HG03108 (cell line): ENCODE measurements around the gene NRG3.

Source experiments
- ATAC-seq: cut with Tn5 transposase; IDR thresholded peaks from one replicate; pipeline ENCODE4 v1.9.1; 2021; ENCODE audit warnings: moderate library complexity; ENCODE audit not compliant: unreplicated experiment

Gene NRG3

GRCh38 chr10:82882722-82883121 is 1007.7 kb downstream of the NRG3 start:
- ATAC-seq, result no peak

- ATAC-seq, result no peak
Measured at GRCh38 chr10:82883603-82884002, 1008.6 kb downstream of the NRG3 start.

- no peak for ATAC-seq
Measured at GRCh38 chr10:82887488-82887887, 1012.5 kb downstream of the NRG3 start.

GRCh38 chr10:82888809-82889455 is 1013.9 kb downstream of the NRG3 start:
- ATAC-seq, result no peak

GRCh38 chr10:82889728-82890127 is 1014.7 kb downstream of the NRG3 start:
- ATAC-seq, result no peak

GRCh38 chr10:82890573-82890972 is 1015.6 kb downstream of the NRG3 start:
- no peak for ATAC-seq

GRCh38 chr10:82908096-82908495 is 1033.1 kb downstream of the NRG3 start:
- no peak for ATAC-seq

GRCh38 chr10:82908751-82909150 is 1033.8 kb downstream of the NRG3 start:
- no peak for ATAC-seq

- no peak for ATAC-seq
Measured at GRCh38 chr10:82910301-82910700, 1035.3 kb downstream of the NRG3 start.

- ATAC-seq, result no peak
Measured at GRCh38 chr10:82914655-82915136, 1039.7 kb downstream of the NRG3 start.

- ATAC-seq, result no peak
Measured at GRCh38 chr10:82916941-82917340, 1041.9 kb downstream of the NRG3 start.

GRCh38 chr10:82918022-82918421 is 1043.0 kb downstream of the NRG3 start:
- no peak for ATAC-seq

- ATAC-seq, result no peak
Measured at GRCh38 chr10:82922046-82922445, 1047.1 kb downstream of the NRG3 start.

GRCh38 chr10:82922755-82923154 is 1047.8 kb downstream of the NRG3 start:
- ATAC-seq, result no peak

GRCh38 chr10:82924711-82925110 is 1049.7 kb downstream of the NRG3 start:
- no peak for ATAC-seq

- peak; percentile 75 for ATAC-seq
Measured at GRCh38 chr10:82925547-82925946, 1050.6 kb downstream of the NRG3 start.

GRCh38 chr10:82932451-82932850 is 1057.5 kb downstream of the NRG3 start:
- ATAC-seq, result no peak

- no peak for ATAC-seq
Measured at GRCh38 chr10:82934429-82934828, 1059.4 kb downstream of the NRG3 start.

GRCh38 chr10:82934947-82935346 is 1060.0 kb downstream of the NRG3 start:
- no peak for ATAC-seq

GRCh38 chr10:82938331-82938730 is 1063.3 kb downstream of the NRG3 start:
- no peak for ATAC-seq

GRCh38 chr10:82942286-82943099 is 1067.5 kb downstream of the NRG3 start:
- no peak for ATAC-seq

GRCh38 chr10:82943142-82943541 is 1068.1 kb downstream of the NRG3 start:
- no peak for ATAC-seq
